ENCODE results near the gene GID8.
"Not testable (repeated sequence)": the region's sequence is repeated elsewhere in the genome, so short reads cannot be mapped to it uniquely, and the experiment has no call there.

GID8 gene

GRCh38 chr20:62959998-62960436 is 22.1 kb downstream of the GID8 start:
- DNase-seq = no peak

- not testable (repeated sequence) for DNase-seq
Measured at GRCh38 chr20:62960446-62961309, 22.7 kb downstream of the GID8 start.

DNA sequence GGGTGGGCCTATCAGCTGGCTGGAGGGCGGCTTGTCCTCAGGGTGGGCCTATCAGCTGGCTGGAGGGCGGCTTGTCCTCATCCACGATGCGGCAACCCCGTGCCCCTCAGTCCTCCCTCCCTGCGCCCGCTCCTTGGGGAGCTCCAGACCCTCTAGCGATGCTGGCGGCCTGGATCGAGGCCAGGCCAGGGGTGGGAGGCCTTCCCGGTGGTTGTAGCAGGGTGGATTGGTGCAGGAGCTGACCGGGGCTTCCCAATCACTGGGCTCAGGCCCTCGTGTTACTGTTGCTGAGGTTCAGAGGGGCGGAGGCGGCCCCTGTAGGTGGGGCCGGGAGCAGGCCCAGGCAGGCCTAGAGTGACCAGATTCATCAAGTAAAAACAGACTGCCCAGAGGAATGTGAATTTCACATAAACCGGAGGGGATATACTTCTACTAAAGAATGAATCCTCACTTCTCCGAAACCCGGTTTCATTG is 23.4 kb downstream of the GID8 start:
- DNase-seq = no peak

- no peak for DNase-seq
Measured at GRCh38 chr20:62961799-62962198, 23.9 kb downstream of the GID8 start.

DNA sequence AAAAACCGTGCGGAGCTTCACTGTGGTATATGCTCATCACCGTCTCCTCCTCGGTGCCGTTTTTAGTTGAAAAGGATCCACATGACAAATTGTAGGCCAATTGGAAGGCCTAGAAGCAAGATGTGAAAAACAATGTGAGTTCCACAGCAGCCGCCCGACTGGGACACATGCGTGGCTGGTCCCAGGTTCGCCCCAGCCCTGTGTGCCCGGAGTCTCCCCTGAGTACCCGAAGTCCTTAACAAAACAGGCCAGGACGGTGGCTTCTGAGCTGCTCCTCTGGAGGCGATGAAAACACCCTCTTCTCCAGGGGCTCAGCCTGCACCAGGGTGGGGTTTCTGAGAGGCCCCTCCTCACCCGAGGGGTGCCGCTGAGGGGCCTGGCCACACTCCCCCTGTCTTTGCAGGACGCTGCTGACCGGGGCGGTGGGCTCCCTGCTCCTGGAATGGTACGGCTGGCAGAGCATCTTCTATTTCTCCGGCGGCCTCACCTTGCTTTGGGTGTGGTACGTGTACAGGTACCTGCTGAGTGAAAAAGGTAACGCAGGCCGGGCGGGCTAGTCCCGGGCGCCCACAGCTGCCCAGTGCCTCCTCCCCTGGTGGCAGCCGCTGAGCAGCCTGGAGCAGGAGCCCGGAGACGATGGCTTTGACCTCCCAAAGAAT is 24.4 kb downstream of the GID8 start:
- no peak for DNase-seq

GRCh38 chr20:62962891-62963613 is 25.1 kb downstream of the GID8 start:
- DNase-seq = no peak

GRCh38 chr20:62963614-62964397 is 25.9 kb downstream of the GID8 start:
- DNase-seq = no peak

- no peak for DNase-seq
Measured at GRCh38 chr20:62964700-62965099, 26.8 kb downstream of the GID8 start.

DNA sequence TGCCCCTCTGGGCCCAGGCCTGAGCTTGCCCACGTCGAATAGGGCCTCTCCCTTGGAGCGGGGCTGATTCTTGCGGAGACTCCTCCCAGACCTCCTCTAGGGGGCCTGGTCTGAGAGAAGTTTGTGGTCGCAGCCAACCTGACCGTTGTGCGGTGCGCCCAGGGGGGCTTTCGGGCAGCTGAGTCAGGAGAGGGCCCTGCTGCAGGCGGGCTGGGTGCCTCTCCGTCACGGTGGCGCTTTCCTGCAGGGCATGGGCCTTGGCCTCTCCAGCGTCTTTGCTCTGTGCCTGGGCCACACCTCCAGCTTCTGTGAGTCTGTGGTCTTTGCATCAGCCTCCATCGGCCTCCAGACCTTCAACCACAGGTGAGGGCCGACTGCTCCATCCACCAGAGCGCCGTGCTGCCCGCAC is 27.4 kb downstream of the GID8 start:
- no peak for DNase-seq

DNA sequence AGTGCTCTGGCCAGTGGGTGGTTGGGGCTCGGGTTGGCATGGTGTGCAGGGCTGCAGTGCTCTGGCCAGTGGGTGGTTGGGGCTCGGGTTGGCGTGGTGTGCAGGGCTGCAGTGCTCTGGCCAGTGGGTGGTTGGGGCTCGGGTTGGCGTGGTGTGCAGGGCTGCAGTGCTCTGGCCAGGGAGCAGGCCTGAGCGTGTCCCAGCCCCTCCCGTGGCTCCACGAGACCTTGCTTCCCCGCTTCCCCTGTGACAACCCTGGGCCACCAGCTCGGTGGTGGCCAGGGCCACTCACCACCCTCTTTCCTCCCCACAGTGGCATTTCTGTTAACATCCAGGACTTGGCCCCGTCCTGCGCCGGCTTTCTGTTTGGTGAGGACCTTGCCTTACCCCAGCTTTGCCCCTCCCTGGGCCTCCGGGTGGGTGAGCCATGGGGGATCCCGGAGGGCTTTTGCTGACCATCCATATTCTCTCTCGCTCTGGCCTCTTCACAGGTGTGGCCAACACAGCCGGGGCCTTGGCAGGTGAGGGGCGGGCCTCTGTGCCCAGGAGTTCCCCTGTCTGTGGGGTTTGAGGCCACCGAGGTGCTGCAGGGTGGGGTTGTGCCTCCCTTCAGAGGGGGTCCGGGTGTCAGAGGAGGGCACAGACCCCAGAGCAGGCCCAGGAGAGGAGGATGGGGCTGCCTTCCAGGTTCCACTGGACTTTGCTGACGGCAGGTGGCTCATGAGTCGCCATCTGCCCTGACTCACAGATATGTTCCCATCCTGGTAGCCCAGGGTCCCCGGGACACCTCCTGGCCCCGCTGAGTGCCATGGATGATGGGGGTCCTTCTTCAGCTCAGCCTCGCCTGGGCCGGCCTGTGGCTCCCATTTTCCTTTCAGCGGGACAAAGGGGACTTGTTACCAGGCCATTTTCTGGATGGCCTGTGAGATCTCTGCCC is 28.5 kb downstream of the GID8 start:
- no peak for DNase-seq

DNA sequence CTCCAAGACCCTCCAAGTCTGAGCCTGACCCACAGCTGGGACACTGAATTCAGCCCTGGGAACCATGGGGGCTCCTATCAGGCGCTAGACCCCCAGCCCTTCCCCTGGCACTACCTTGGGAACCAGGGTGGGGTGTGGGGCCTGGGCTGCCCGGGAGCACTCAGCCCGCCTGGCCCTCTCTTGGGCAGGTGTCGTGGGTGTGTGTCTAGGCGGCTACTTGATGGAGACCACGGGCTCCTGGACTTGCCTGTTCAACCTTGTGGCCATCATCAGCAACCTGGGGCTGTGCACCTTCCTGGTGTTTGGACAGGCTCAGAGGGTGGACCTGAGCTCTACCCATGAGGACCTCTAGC is 29.2 kb downstream of the GID8 start:
- DNase-seq = no peak

DNA sequence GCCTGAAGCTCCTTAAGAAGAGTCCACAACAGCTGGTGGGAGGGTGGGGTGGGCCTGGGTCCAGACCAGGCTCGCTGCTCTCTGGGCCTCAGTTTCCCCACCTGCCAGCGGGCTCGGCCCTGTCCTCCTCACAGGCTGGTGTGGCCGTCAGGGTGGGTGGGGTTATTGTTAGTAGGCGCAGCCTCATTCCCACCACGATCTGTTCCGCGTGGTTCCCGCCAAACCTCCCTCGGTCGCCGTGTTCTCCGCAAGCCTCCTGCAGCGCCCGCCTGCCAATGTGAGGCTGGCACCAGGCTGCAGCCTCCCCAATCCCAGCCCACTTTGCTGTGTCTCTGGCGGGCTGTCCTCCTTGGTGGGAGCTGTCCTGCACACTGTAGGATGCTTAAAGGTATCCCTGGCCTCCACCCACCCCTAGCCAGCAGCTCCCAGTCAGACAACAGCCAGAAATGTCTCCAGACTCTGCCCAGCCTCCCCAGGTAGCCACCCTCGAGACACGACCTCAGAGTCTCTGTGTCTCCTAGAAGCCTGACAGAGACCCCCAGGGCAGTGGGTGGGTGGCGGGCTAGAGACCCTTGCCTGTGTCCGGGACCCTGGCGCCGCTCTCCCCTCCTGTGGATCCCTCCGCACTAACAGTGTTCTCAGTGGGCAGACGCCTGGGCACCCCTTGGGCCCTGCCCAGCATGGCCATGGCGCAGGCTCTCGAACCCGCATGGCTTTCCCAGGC is 29.8 kb downstream of the GID8 start:
- DNase-seq = no peak

DNA sequence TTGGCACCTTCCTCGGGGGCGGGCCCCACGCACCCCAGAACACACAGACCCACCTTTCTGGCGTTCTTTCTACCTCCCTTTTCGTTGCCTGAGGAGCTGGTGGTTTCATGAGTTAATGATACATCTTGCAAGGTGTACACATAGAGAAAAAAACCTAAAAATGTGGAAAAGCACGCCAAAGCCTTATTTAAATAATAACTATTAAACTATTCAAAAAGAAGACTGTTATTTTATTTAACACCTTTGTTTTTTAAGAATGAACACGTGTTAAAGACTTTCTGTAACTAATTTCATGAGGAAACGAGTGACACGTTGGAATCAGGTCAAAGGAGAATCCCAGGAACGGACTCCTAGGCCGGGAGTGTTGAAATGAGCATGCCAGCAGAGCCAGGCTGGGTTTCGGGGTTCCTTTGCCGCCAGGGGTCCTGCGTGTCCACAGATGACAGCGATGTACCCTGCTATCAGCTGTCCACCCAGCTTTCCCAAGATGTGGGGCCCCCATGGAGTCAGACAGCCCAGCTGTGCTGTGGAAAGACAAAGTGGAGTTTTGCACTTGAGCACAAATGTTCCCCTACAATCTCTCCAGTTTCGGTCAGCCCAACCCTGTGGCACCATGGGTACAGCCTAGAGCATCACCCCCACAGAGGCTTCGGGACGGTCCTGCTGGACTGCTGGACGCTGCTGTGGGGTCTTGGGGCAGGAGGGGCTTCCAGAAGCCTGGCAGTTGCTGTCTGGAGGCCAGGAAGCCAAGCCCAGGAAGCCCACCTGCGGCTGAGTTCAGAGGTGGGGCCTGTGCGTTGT is 30.6 kb downstream of the GID8 start:
- no peak for DNase-seq

- no peak for DNase-seq
Measured at GRCh38 chr20:62969179-62969760, 31.3 kb downstream of the GID8 start.

GRCh38 chr20:62969939-62970306 is 32.0 kb downstream of the GID8 start:
- DNase-seq = no peak

DNA sequence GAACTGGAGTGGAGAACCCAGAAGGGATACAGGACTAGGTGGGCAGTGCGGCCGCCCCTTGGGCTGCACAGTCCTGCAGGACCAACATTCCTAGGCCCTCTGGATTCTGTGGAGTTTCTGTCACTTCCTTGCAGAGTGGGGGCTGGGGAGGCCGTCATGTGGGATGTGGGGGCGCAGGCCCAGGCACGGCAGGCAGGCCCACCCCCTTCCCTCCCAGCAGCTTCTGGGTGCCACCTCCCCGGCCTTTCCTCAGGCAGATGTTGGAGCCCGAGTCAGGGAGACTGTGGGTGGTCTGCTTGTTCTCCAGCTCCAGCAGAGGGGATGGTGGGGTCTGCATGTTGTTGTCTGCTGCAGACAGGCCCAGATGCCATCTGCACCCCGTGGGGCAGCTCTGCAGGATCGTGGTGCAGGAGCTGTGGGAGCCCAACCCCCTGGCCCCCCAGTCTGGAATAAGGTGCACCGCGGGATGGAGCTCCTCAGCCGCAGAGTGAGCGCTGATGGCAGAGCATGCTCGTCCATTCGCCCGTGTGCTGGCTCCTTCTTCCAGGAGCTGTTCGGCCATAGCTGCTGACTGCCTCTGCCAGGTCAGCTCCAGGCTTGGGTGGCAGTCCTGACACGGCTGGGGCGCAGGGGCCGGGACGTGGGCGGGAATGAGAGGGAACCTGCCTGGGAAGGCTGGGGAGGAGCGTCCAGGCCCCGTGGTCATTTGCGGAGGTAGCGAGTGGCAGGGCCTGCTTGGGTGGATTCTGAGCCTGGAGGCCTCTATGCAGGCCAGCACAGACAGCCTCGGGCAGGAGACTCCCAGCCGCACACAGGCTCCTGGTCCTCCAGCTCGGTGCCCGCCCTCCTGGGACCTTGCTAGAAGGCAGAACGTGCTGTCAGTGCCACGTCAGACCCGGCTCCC is 32.6 kb downstream of the GID8 start:
- DNase-seq = no peak

GRCh38 chr20:62971211-62971949 is 33.4 kb downstream of the GID8 start:
- no peak for DNase-seq

All from NCI-H2081 treated with DMSO at 0.1 percent for 48 hours (cell line).